Mesodermal cell (in vitro differentiated cells): ENCODE results near the gene ANKRD62. TPM values are rescaled to one million over a fixed set of nuclear protein-coding genes. Genes with fewer than 3 reads are reported as not detected.

ENCODE experiments used
- H3K27ac ChIP-seq: 2 replicates; pipeline ENCODE4 v1.7.0; 2013; ENCODE audit warnings: mild to moderate bottlenecking, low read depth, low read length, moderate library complexity; ENCODE audit not compliant: severe bottlenecking
- H3K36me3 ChIP-seq: 2 replicates; pipeline ENCODE4 v1.7.1; 2013; ENCODE audit warnings: mild to moderate bottlenecking, low read length, moderate library complexity; ENCODE audit not compliant: control insufficient read depth, insufficient read depth
- H3K4me1 ChIP-seq: one replicate; pipeline ENCODE4 v1.7.1; 2013; ENCODE audit warnings: mild to moderate bottlenecking, low read length; ENCODE audit not compliant: insufficient read depth, control insufficient read depth, poor library complexity, severe bottlenecking
- H3K4me3 ChIP-seq: 2 replicates; pipeline ENCODE4 v1.7.0; 2013; ENCODE audit warnings: low read length, control low read depth, mild to moderate bottlenecking; ENCODE audit not compliant: insufficient read depth, poor library complexity, severe bottlenecking; ENCODE audit errors: extremely low read depth
- H3K9me3 ChIP-seq: 2 replicates; pipeline ENCODE4 v1.7.1; 2013; ENCODE audit warnings: mild to moderate bottlenecking, low read length, moderate library complexity; ENCODE audit not compliant: control insufficient read depth
- WGBS, 2 experiments: methylation state at CpG; one replicate each; pipeline ENCODE4 v1.1.5; 2013; ENCODE audit warnings: missing lambda C conversion rate in 2 of 2; ENCODE audit not compliant: insufficient coverage in 2 of 2; 5-methylcytosine and 5-hydroxymethylcytosine counted together
- polyA plus RNA-seq, 2 experiments: library from polyadenylated mRNA; stranded (reverse); fragments of 50-300 nt; gene quantifications; one replicate each; pipeline ENCODE4 v1.2.3, GENCODE V29; 2013

ANKRD62 gene
- polyA plus RNA-seq (2013, experiment 1 of 2), result not detected
- not detected for polyA plus RNA-seq (2013, experiment 2 of 2)

DNA sequence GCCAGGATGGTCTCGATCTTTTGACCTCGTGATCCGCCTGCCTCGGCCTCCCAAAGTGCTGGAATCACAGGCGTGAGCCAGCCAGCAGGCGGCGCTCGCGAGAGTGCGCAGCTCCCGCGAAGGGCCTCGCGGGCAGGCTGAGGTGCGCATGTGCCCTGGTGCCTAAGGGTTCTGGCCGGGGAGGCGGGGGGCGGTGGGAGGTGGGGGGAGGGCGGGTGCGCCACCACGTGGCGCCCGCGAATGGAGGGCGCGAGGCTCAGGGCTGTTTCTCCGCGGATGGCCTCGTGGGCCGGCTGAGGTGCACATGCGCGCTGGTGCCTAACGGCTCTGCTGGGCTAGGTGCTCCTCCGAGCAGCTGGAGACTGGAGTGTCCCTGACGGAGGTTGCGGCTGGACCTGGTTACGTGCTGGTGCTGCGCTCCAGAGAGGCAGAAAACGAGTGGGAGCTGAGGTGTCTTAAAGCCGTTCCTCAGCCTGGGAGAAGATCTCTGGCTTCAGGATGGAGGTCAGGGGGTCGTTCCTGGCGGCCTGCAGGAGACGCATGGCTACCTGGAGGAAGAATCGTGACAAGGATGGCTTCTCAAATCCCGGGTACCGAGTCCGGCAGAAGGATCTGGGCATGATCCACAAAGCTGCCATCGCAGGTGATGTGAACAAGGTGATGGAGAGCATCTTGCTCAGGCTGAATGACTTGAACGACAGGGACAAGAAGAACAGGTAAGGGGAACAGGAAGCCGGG lies at the start of gene ANKRD62:
Gene ANKRD62, plus strand, starts transcription at position 324 of the 738 bp plus-strand sequence. Its CDS starts 175 bp downstream, at position 499.
- no peaks in the 10 kb centered on the region for H3K4me1 ChIP-seq
- no peak within 1 kb of the TSS for H3K4me3 ChIP-seq
- H3K27ac ChIP-seq, result no peak within 1 kb of the TSS

GRCh38 chr18:12044591-12044990 lies 49.1 kb upstream of the ANKRD62 start:
- Histone ChIP-seq H3K9me3 (no peaks in the 10 kb centered on the region), H3K4me3 (no peak overlapping the region), H3K27ac (no peak overlapping the region), H3K4me1 (no peaks in the 10 kb centered on the region), H3K36me3 (no peaks in the 10 kb centered on the region)
- WGBS, 2 experiments, result 76 to 97% methylated on average over 3 to 4 of the region's 5 CpGs

More for the DNA sequence above, at the start of gene ANKRD62:
- H3K36me3 ChIP-seq, result no peaks in the 10 kb centered on the region
- H3K9me3 ChIP-seq, result no peaks in the 10 kb centered on the region
- 93 to 95% methylated on average over 35 to 48 of the region's 50 CpGs for WGBS, 2 experiments

GRCh38 chr18:12046046-12046750 lies 47.4 kb upstream of the ANKRD62 start:
- no peak overlapping the region for H3K27ac ChIP-seq
- H3K4me1 ChIP-seq, result no peaks in the 10 kb centered on the region
- WGBS, 2 experiments, result 80% methylated on average over 10 to 14 of the region's 15 CpGs
- no peak overlapping the region for H3K4me3 ChIP-seq
- no peaks in the 10 kb centered on the region for H3K9me3 ChIP-seq
- H3K36me3 ChIP-seq, result no peaks in the 10 kb centered on the region

- Histone ChIP-seq H3K4me1 (no peaks in the 10 kb centered on the region), H3K4me3 (no peak overlapping the region), H3K9me3 (no peaks in the 10 kb centered on the region), H3K27ac (no peak overlapping the region), H3K36me3 (no peaks in the 10 kb centered on the region)
- 77% methylated on average over 8 to 10 of the region's 12 CpGs for WGBS, 2 experiments
Measured at GRCh38 chr18:12046751-12047335, 46.8 kb upstream of the ANKRD62 start.

DNA sequence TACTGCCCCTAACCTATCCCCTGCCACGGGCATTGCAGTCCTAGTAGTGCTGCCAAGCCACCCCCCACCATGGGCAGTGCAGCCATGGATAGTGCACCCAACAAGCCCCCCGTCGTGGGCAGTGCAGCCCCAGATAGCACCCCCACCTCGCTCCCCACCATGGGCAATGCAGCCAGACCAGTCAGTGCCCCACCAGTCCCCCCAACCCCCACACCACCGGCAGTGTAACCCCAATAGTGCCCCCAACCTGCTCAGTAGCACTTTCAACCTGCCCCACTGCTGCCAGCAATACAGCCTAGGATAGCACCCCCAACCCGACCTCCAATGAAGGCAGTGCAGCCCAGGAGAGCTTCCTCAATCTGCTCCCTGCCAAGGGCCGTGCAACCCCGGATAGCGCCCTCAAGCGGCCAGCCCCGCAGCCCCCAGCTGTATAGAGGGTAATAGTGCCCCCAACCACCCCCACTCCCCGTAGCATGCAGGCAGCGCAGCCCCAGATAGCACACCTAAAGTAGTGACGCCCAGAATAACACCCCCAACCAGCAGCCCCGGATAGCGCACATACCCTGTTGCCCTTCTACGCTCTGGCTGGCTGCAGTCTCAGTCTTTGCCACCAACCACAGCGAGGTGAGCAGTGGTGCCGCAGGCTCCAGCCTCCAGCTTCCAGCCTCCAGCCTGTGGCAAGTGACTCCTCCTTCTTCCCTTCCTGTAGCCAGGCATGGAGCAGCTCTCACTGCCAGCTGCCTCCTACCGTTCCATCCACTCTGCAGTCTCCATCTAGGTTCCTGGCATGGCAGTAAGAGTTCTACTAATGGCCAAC lies 45.4 kb upstream of the ANKRD62 start:
- WGBS, 2 experiments, result 88 to 89% methylated on average over 10 to 19 of the region's 20 CpGs
- Histone ChIP-seq H3K9me3 (no peaks in the 10 kb centered on the region), H3K36me3 (no peaks in the 10 kb centered on the region), H3K27ac (no peak overlapping the region), H3K4me3 (no peak overlapping the region), H3K4me1 (no peaks in the 10 kb centered on the region)

DNA sequence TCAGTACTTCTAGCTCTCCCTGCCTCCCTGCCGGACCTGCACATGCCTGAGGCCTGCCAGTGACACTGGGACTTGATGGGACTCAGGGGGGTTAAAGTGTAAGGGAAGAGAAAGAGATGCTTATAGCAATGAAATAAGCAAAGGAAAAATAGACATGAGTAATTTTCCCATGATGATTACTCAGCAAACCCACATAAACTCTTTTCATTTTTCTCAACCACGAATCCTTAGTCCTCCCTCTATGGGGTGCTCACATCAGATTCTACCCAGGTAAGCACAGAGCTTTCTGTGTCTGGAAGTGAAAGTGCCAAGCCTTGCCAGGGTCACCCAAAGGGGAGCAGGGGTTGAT lies 44.8 kb upstream of the ANKRD62 start:
- Histone ChIP-seq H3K4me1 (no peaks in the 10 kb centered on the region), H3K4me3 (no peak overlapping the region), H3K9me3 (no peaks in the 10 kb centered on the region), H3K27ac (no peak overlapping the region), H3K36me3 (no peaks in the 10 kb centered on the region)
- 67 to 100% methylated on average over 1 of the region's 2 CpGs for WGBS, 2 experiments

GRCh38 chr18:12049978-12050811 lies 43.4 kb upstream of the ANKRD62 start:
- H3K27ac ChIP-seq, result no peak overlapping the region
- no peaks in the 10 kb centered on the region for H3K36me3 ChIP-seq
- WGBS, 2 experiments, result 82% methylated on average over 8 of the region's 9 CpGs; no CpG with 5 or more reads in 1 of the 2 experiments
- no peaks in the 10 kb centered on the region for H3K4me1 ChIP-seq
- no peaks in the 10 kb centered on the region for H3K9me3 ChIP-seq
- H3K4me3 ChIP-seq, result no peak overlapping the region

GRCh38 chr18:12052866-12053265 lies 40.8 kb upstream of the ANKRD62 start:
- Histone ChIP-seq H3K27ac (no peak overlapping the region), H3K4me3 (no peak overlapping the region), H3K36me3 (no peaks in the 10 kb centered on the region), H3K4me1 (no peaks in the 10 kb centered on the region), H3K9me3 (no peaks in the 10 kb centered on the region)
- 59 to 71% methylated on average over 2 of the region's 3 CpGs for WGBS, 2 experiments

DNA sequence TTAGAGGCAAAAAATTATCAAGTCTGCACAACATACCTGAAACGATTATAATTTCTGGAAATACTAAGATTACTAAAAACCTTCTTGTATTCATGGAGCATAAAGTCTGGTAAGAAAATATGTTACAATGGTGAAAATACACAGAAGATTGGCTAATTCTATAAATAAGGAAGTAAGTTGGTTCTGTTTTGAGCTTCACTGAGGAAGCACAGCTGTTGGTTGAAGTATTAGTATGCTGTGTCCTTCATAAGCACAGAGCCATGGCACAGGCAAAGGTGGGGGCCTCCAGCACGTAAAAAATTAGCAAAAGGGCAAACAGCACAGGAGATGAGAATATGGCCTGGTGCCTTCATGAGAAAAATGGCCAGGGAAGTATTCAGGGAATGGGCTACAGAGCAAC lies 40.4 kb upstream of the ANKRD62 start:
- 57 to 63% methylated on average over 1 of the region's 2 CpGs for WGBS, 2 experiments
- no peaks in the 10 kb centered on the region for H3K36me3 ChIP-seq
- no peak overlapping the region for H3K4me3 ChIP-seq
- H3K4me1 ChIP-seq, result no peaks in the 10 kb centered on the region
- H3K27ac ChIP-seq, result no peak overlapping the region
- no peaks in the 10 kb centered on the region for H3K9me3 ChIP-seq
